Thymus (tissue), 11 donors: ENCODE measurements around the gene VPS8. TPM values are rescaled to one million over a fixed set of nuclear protein-coding genes. Genes with fewer than 3 reads are reported as not detected.

Experiments
- DNase-seq, 9 donors: peaks; one replicate each; pipeline ENCODE4 v3.0.0-alpha.2; 2013; ENCODE audit warnings: low spot score in 9 of 9, low read depth in 6 of 9, missing footprints in 1 of 9
- H3K27ac ChIP-seq, 2 donors: one replicate each; pipeline ENCODE4 v1.5.1; 2013; ENCODE audit warnings: control low read depth in 1 of 2, low read depth in 1 of 2, low read length in 1 of 2, mild to moderate bottlenecking in 1 of 2, moderate library complexity in 1 of 2
- H3K27me3 ChIP-seq, 2 donors: one replicate each; pipeline ENCODE4 v1.5.1; 2013; ENCODE audit warnings: low read length in 1 of 2; ENCODE audit not compliant: control insufficient read depth in 2 of 2, insufficient read depth in 1 of 2
- H3K36me3 ChIP-seq, 2 donors: one replicate each; pipeline ENCODE4 v1.5.1; 2013; ENCODE audit warnings: low read length in 1 of 2, mild to moderate bottlenecking in 1 of 2, moderate library complexity in 1 of 2; ENCODE audit not compliant: control insufficient read depth in 2 of 2, insufficient read depth in 2 of 2
- H3K4me1 ChIP-seq, 2 donors: one replicate each; pipeline ENCODE4 v1.5.1; 2013; ENCODE audit warnings: low read length in 2 of 2; ENCODE audit not compliant: control insufficient read depth in 2 of 2, insufficient read depth in 2 of 2
- H3K4me3 ChIP-seq, 2 donors: one replicate each; pipeline ENCODE4 v1.5.1; 2013; ENCODE audit warnings: low read length in 2 of 2, control low read depth in 1 of 2, mild to moderate bottlenecking in 1 of 2
- H3K9me3 ChIP-seq, 2 donors: one replicate each; pipeline ENCODE4 v1.5.1; 2013; ENCODE audit warnings: low read length in 1 of 2, mild to moderate bottlenecking in 1 of 2; ENCODE audit not compliant: control insufficient read depth in 2 of 2, insufficient read depth in 1 of 2
- WGBS: extraction: QIAGEN DNeasy Blood & Tissue Kit; methylation state at CpG from one replicate; pipeline ENCODE4 v1.1.7; 2013; 5-methylcytosine and 5-hydroxymethylcytosine counted together
- polyA plus RNA-seq: library from polyadenylated mRNA; stranded (reverse); fragments of 200-250 nt; gene quantifications from one replicate; pipeline ENCODE4 v1.2.3, GENCODE V29; 2013
- total RNA-seq: library from RNA; stranded (reverse); fragments of 120-200 nt; gene quantifications from one replicate; pipeline ENCODE4 v1.2.4, GENCODE V29; 2013
- donor health status: healthy.

Gene VPS8
- total and polyA plus RNA-seq, 2 donors: 20.1 to 36.1 TPM

- 97% methylated on average over 26 of the region's 26 CpGs for WGBS
- no peaks in the 10 kb centered on the region for H3K9me3 ChIP-seq
- DNase-seq: no peak
Measured at GRCh38 chr3:184769382-184770170, 42.4 kb upstream of the VPS8 start.

GRCh38 chr3:184770541-184770940 is 41.4 kb upstream of the VPS8 start:
- WGBS: 95% methylated on average over 12 of the region's 12 CpGs
- H3K9me3 ChIP-seq: no peaks in the 10 kb centered on the region
- DNase-seq: no peak

More at GRCh38 chr3:184769382-184770170, 42.4 kb upstream of the VPS8 start:
- H3K27ac ChIP-seq: no peak overlapping the region
- H3K27me3 ChIP-seq: peaks cover 0 to 8% of the 10 kb centered on the region in 2 donors
- no peaks in the 10 kb centered on the region for H3K36me3 ChIP-seq
- H3K4me1 ChIP-seq: peaks cover 0 to 6% of the 10 kb centered on the region in 2 donors
- no peak overlapping the region for H3K4me3 ChIP-seq

GRCh38 chr3:184771301-184772127 is 40.5 kb upstream of the VPS8 start:
- Histone ChIP-seq H3K36me3 (no peaks in the 10 kb centered on the region), H3K27me3 (peaks cover 0 to 8% of the 10 kb centered on the region in 2 donors), H3K4me3 (no peak overlapping the region), H3K27ac (no peak overlapping the region), H3K9me3 (no peaks in the 10 kb centered on the region), H3K4me1 (peaks cover 0 to 3% of the 10 kb centered on the region in 2 donors)
- whole genome bisulfite sequencing: 91% methylated on average over 20 of the region's 20 CpGs
- DNase-seq: no peak

More at GRCh38 chr3:184770541-184770940, 41.4 kb upstream of the VPS8 start:
- no peak overlapping the region for H3K4me3 ChIP-seq
- peaks cover 0 to 8% of the 10 kb centered on the region in 2 donors for H3K27me3 ChIP-seq
- peaks cover 0 to 3% of the 10 kb centered on the region in 2 donors for H3K4me1 ChIP-seq
- H3K36me3 ChIP-seq: no peaks in the 10 kb centered on the region
- no peak overlapping the region for H3K27ac ChIP-seq

- Histone ChIP-seq H3K27ac (no peak overlapping the region), H3K4me1 (peaks cover 0 to 3% of the 10 kb centered on the region in 2 donors), H3K4me3 (no peak overlapping the region), H3K27me3 (peaks cover 0 to 8% of the 10 kb centered on the region in 2 donors), H3K36me3 (no peaks in the 10 kb centered on the region), H3K9me3 (no peaks in the 10 kb centered on the region)
- WGBS: 94% methylated on average over 8 of the region's 8 CpGs
- DNase-seq: no peak
Measured at GRCh38 chr3:184772667-184773272, 39.2 kb upstream of the VPS8 start.

- Histone ChIP-seq H3K9me3 (no peaks in the 10 kb centered on the region), H3K27me3 (peaks cover 0 to 11% of the 10 kb centered on the region in 2 donors), H3K4me3 (no peak overlapping the region), H3K27ac (no peak overlapping the region), H3K36me3 (no peaks in the 10 kb centered on the region), H3K4me1 (peaks cover 0 to 3% of the 10 kb centered on the region in 2 donors)
- DNase-seq: no peak
- WGBS: 93% methylated on average over 43 of the region's 43 CpGs
Measured at GRCh38 chr3:184773283-184774186, 38.4 kb upstream of the VPS8 start.

GRCh38 chr3:184776916-184777315 is 35.0 kb upstream of the VPS8 start:
- H3K36me3 ChIP-seq: no peaks in the 10 kb centered on the region
- H3K9me3 ChIP-seq: no peaks in the 10 kb centered on the region
- no peak for DNase-seq
- no peak overlapping the region for H3K4me3 ChIP-seq
- H3K27ac ChIP-seq: no peak overlapping the region
- 97% methylated on average over 2 of the region's 2 CpGs for WGBS
- peaks cover 0 to 3% of the 10 kb centered on the region in 2 donors for H3K4me1 ChIP-seq
- H3K27me3 ChIP-seq: peaks cover 0 to 11% of the 10 kb centered on the region in 2 donors

GRCh38 chr3:184777566-184778356 is 34.2 kb upstream of the VPS8 start:
- H3K27me3 ChIP-seq: peaks cover 0 to 11% of the 10 kb centered on the region in 2 donors
- 59% methylated on average over 11 of the region's 11 CpGs for WGBS
- H3K4me3 ChIP-seq: no peak overlapping the region
- no peaks in the 10 kb centered on the region for H3K36me3 ChIP-seq
- no peaks in the 10 kb centered on the region for H3K9me3 ChIP-seq
- H3K4me1 ChIP-seq: no peaks in the 10 kb centered on the region
- DNase-seq: peak; percentile 47 to 88 (median 76)
- H3K27ac ChIP-seq: no peak overlapping the region
